Measurements from ENCODE around the gene USP47. TPM values are rescaled to one million over a fixed set of nuclear protein-coding genes. Genes with fewer than 3 reads are reported as not detected.

USP47 gene
- total and polyA plus RNA-seq, 9 of the 15 experiments (the other 6 are each of a cell fraction or from before 2014, with no cell fraction given), result 13.1 to 63.6 (median 34.7) TPM

GRCh38 chr11:11988681-11989261 is 147.0 kb downstream of the USP47 start:
- Histone ChIP-seq H3K27me3 (ENCODE audit: control insufficient read depth in 2 of 2, insufficient read depth in 2 of 2, low read length in 2 of 2) (peaks cover 3 to 22% of the 10 kb centered on the region in 2 experiments; a peak in 3 of 5 replicates), H3K9me1 (ENCODE audit: control insufficient read depth, insufficient read depth, low read length) (no peaks in the 10 kb centered on the region), H3K79me2 (ENCODE audit: control insufficient read depth, insufficient read depth, low read length) (no peaks in the 10 kb centered on the region), H3K27ac (ENCODE audit: extremely low read depth, low read depth, low read length) (no peak overlapping the region), H3K9ac (ENCODE audit: insufficient read depth in 1 of 2, low read depth in 2 of 2, low read length in 2 of 2) (no peak overlapping the region), H3K4me1 (replicated peaks in 1 of 2; ENCODE audit: control insufficient read depth in 2 of 2, insufficient read depth in 2 of 2, low read length in 2 of 2) (no peaks in the 10 kb centered on the region; a peak in 1 of 5 replicates), H3K9me3 (replicated peaks; ENCODE audit: control insufficient read depth, insufficient read depth, low read depth, low read length) (no peaks in the 10 kb centered on the region; the same call in 1 of the 2 replicates), H3K4me3 (no peak overlapping the region), H2AFZ (ENCODE audit: low read depth, low read length) (no peak overlapping the region), H3K4me2 (ENCODE audit: insufficient read depth, low read length) (no peak overlapping the region), H4K20me1 (replicated peaks; ENCODE audit: control insufficient read depth, insufficient read depth, low read length) (no peaks in the 10 kb centered on the region), H3K36me3 (ENCODE audit: control insufficient read depth, insufficient read depth, low read length) (no peaks in the 10 kb centered on the region)
- DNase-seq (ENCODE audit: extremely low read depth in 1 of 4, low spot score in 3 of 4) (no peak), ATAC-seq (peak; percentile 30; the same call in 1 of the 3 replicates), FAIRE-seq (no peak)
- CTCF ChIA-PET (ENCODE audit: low intra/inter-chr PET ratio), result no interaction called here
- in situ Hi-C loops (cut with MboI), result no loop called here
- no peak for TF ChIP-seq NFE2 (IDR thresholded peaks at IDR 0.05; ENCODE audit: low read depth)
- no peak for TF ChIP-seq RAD51 (IDR thresholded peaks at IDR 0.05; ENCODE audit: borderline replicate concordance, low read depth)
- TF ChIP-seq ZNF445 (CRISPR knock-in tag; IDR thresholded peaks at IDR 0.05; ENCODE audit: low read depth), result no peak
- TF ChIP-seq SMAD4 (CRISPR knock-in tag; conservative IDR thresholded peaks at IDR 0.05), result no peak
- no peak for TF ChIP-seq MTA3 (IDR thresholded peaks at IDR 0.05; ENCODE audit: borderline replicate concordance)
- no peak for TF ChIP-seq SNAPC5 (CRISPR knock-in tag; IDR thresholded peaks at IDR 0.05)
- TF ChIP-seq HDAC3 (IDR thresholded peaks at IDR 0.05; ENCODE audit: borderline replicate concordance, partially characterized antibody), result no peak
- no peak for TF ChIP-seq DDX20 (tag; IDR thresholded peaks at IDR 0.05; ENCODE audit: low read depth)
- no peak for TF ChIP-seq MCM5 (IDR thresholded peaks at IDR 0.05; ENCODE audit: low read depth)
- TF ChIP-seq ZNF77 (CRISPR knock-in tag; IDR thresholded peaks at IDR 0.05), result no peak
- TF ChIP-seq ZNF699 (CRISPR knock-in tag; IDR thresholded peaks at IDR 0.05; ENCODE audit: insufficient replicate concordance), result no peak
- TF ChIP-seq ETS2 (tag; IDR thresholded peaks at IDR 0.05; ENCODE audit: borderline replicate concordance, poor library complexity, severe bottlenecking), result no peak
- POLR2A ChIA-PET, result no interaction called here
- intact Hi-C loops (cut with micrococcal nuclease), result no loop called here
- BruUV-seq (replicated peaks), result no TSS peak
- WGBS (ENCODE audit: insufficient coverage, low coverage, missing lambda C conversion rate), result 29% methylated on average over 4 of the region's 5 CpGs
